ENCODE data around the gene DLX2. TPM values are rescaled to one million over a fixed set of nuclear protein-coding genes. Genes with fewer than 3 reads are reported as not detected.
A peak's percentile ranks its signal among the peaks of the same experiment; 100 is the strongest.

DLX2 gene
- total and polyA plus RNA-seq, 2 of the 13 experiments (the other 11 are each of a cell fraction or from before 2014, with no cell fraction given) = 0.07 to 0.15 TPM

- TF ChIP-seq, protein P1, sequence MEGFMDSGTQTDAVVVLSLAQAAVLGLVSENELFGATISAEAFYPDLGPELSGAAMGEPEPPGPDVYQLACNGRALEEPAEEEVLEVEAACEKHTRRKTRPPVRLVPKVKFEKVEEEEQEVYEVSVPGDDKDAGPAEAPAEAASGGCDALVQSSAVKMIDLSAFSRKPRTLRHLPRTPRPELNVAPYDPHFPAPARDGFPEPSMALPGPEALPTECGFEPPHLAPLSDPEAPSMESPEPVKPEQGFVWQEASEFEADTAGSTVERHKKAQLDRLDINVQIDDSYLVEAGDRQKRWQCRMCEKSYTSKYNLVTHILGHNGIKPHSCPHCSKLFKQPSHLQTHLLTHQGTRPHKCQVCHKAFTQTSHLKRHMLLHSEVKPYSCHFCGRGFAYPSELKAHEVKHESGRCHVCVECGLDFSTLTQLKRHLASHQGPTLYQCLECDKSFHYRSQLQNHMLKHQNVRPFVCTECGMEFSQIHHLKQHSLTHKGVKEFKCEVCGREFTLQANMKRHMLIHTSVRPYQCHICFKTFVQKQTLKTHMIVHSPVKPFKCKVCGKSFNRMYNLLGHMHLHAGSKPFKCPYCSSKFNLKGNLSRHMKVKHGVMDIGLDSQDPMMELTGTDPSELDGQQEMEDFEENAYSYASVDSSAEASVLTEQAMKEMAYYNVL (CRISPR knock-in tag; IDR thresholded peaks at IDR 0.05; ENCODE audit: borderline replicate concordance) = peak; percentile 46; the same call in 1 of the 2 replicates
- TF ChIP-seq ZNF333 (CRISPR knock-in tag; IDR thresholded peaks at IDR 0.05; ENCODE audit: borderline replicate concordance) = no peak
- TF ChIP-seq, protein P2, sequence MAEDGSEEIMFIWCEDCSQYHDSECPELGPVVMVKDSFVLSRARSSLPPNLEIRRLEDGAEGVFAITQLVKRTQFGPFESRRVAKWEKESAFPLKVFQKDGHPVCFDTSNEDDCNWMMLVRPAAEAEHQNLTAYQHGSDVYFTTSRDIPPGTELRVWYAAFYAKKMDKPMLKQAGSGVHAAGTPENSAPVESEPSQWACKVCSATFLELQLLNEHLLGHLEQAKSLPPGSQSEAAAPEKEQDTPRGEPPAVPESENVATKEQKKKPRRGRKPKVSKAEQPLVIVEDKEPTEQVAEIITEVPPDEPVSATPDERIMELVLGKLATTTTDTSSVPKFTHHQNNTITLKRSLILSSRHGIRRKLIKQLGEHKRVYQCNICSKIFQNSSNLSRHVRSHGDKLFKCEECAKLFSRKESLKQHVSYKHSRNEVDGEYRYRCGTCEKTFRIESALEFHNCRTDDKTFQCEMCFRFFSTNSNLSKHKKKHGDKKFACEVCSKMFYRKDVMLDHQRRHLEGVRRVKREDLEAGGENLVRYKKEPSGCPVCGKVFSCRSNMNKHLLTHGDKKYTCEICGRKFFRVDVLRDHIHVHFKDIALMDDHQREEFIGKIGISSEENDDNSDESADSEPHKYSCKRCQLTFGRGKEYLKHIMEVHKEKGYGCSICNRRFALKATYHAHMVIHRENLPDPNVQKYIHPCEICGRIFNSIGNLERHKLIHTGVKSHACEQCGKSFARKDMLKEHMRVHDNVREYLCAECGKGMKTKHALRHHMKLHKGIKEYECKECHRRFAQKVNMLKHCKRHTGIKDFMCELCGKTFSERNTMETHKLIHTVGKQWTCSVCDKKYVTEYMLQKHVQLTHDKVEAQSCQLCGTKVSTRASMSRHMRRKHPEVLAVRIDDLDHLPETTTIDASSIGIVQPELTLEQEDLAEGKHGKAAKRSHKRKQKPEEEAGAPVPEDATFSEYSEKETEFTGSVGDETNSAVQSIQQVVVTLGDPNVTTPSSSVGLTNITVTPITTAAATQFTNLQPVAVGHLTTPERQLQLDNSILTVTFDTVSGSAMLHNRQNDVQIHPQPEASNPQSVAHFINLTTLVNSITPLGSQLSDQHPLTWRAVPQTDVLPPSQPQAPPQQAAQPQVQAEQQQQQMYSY (CRISPR knock-in tag; IDR thresholded peaks at IDR 0.05) = peak; percentile 42; the same call in 1 of the 2 replicates
- no peak for TF ChIP-seq ZBTB14 (CRISPR knock-in tag; IDR thresholded peaks at IDR 0.05)
- TF ChIP-seq, protein P3, sequence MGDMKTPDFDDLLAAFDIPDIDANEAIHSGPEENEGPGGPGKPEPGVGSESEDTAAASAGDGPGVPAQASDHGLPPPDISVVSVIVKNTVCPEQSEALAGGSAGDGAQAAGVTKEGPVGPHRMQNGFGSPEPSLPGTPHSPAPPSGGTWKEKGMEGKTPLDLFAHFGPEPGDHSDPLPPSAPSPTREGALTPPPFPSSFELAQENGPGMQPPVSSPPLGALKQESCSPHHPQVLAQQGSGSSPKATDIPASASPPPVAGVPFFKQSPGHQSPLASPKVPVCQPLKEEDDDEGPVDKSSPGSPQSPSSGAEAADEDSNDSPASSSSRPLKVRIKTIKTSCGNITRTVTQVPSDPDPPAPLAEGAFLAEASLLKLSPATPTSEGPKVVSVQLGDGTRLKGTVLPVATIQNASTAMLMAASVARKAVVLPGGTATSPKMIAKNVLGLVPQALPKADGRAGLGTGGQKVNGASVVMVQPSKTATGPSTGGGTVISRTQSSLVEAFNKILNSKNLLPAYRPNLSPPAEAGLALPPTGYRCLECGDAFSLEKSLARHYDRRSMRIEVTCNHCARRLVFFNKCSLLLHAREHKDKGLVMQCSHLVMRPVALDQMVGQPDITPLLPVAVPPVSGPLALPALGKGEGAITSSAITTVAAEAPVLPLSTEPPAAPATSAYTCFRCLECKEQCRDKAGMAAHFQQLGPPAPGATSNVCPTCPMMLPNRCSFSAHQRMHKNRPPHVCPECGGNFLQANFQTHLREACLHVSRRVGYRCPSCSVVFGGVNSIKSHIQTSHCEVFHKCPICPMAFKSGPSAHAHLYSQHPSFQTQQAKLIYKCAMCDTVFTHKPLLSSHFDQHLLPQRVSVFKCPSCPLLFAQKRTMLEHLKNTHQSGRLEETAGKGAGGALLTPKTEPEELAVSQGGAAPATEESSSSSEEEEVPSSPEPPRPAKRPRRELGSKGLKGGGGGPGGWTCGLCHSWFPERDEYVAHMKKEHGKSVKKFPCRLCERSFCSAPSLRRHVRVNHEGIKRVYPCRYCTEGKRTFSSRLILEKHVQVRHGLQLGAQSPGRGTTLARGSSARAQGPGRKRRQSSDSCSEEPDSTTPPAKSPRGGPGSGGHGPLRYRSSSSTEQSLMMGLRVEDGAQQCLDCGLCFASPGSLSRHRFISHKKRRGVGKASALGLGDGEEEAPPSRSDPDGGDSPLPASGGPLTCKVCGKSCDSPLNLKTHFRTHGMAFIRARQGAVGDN (CRISPR knock-in tag; IDR thresholded peaks at IDR 0.05) = peak; percentile 73
- TF ChIP-seq MYPOP (CRISPR knock-in tag; IDR thresholded peaks at IDR 0.05) = peak; percentile 56; the same call in 1 of the 2 replicates
- peak; percentile 22; the same call in 1 of the 2 replicates for TF ChIP-seq ZFX (CRISPR knock-in tag; IDR thresholded peaks at IDR 0.05; ENCODE audit: low read depth)
- no peak for TF ChIP-seq CHD2 (IDR thresholded peaks at IDR 0.05; ENCODE audit: low read depth, low read length)
- peak; percentile 48 for TF ChIP-seq UBTF (CRISPR knock-in tag; IDR thresholded peaks at IDR 0.05)
- TF ChIP-seq ZFY (CRISPR knock-in tag; IDR thresholded peaks at IDR 0.05) = peak; percentile 48; the same call in 1 of the 2 replicates
These were observed 16.2 kb downstream of the DLX2 start (continued) for GRCh38 chr2:172086241-172087206.
